Astrocyte (in vitro differentiated cells and primary cell): ENCODE data around the gene B3GNT5. TPM values are rescaled to one million over a fixed set of nuclear protein-coding genes. Genes with fewer than 3 reads are reported as not detected.
A peak's percentile ranks its signal among the peaks of the same experiment; 100 is the strongest.

Experiments
- DNase-seq: peaks from one replicate; pipeline ENCODE4 v3.0.0-alpha.2; 2010; ENCODE audit warnings: low read depth
- FAIRE-seq: peaks from 2 replicates; lab custom pipeline; 2011; peaks lifted over from hg19 to GRCh38; lab: Jason Lieb, UNC
- H2AFZ ChIP-seq: 2 replicates; pipeline ENCODE4 v1.6.0; 2012; ENCODE audit warnings: low read depth, low read length, inconsistent platforms
- H3K27ac ChIP-seq: 2 replicates; pipeline ENCODE4 v1.5.1; 2011; ENCODE audit warnings: low read depth, low read length, inconsistent platforms
- H3K27me3 ChIP-seq: 2 replicates; pipeline ENCODE4 v1.6.0; 2011; ENCODE audit warnings: low read length, inconsistent platforms; ENCODE audit not compliant: insufficient read depth
- H3K36me3 ChIP-seq: 2 replicates; pipeline ENCODE4 v1.5.1; 2011; ENCODE audit warnings: low read length, inconsistent platforms; ENCODE audit not compliant: insufficient read depth
- H3K4me1 ChIP-seq: 2 replicates; pipeline ENCODE4 v1.5.1; 2011; ENCODE audit warnings: low read length, inconsistent platforms; ENCODE audit not compliant: insufficient read depth
- H3K4me2 ChIP-seq: 2 replicates; pipeline ENCODE4 v1.6.0; 2012; ENCODE audit warnings: low read length, inconsistent platforms
- H3K4me3 ChIP-seq: 2 replicates; pipeline ENCODE4 v1.5.1; 2011; ENCODE audit warnings: low read depth, mild to moderate bottlenecking, low read length, inconsistent platforms; ENCODE audit not compliant: insufficient read depth
- H3K79me2 ChIP-seq: 2 replicates; pipeline ENCODE4 v1.6.0; 2012; ENCODE audit warnings: mild to moderate bottlenecking, low read length, inconsistent platforms; ENCODE audit not compliant: insufficient read depth
- H3K9ac ChIP-seq: 2 replicates; pipeline ENCODE4 v1.6.0; 2012; ENCODE audit warnings: mild to moderate bottlenecking, low read length, inconsistent platforms
- H3K9me3 ChIP-seq: 2 replicates; pipeline ENCODE4 v1.5.1; 2012; ENCODE audit warnings: low read depth, mild to moderate bottlenecking, low read length, inconsistent platforms; ENCODE audit not compliant: insufficient read depth
- H4K20me1 ChIP-seq: 2 replicates; pipeline ENCODE4 v1.6.0; 2012; ENCODE audit warnings: low read length, inconsistent platforms; ENCODE audit not compliant: insufficient read depth
- H3K27ac Mint-ChIP-seq: one replicate; pipeline ENCODE4 v1.8.0; 2021; ENCODE audit warnings: mild to moderate bottlenecking, mixed read lengths; ENCODE audit not compliant: unreplicated experiment
- H3K27me3 Mint-ChIP-seq: one replicate; pipeline ENCODE4 v1.8.0; 2021; ENCODE audit warnings: low read depth, mixed read lengths; ENCODE audit not compliant: unreplicated experiment
- H3K36me3 Mint-ChIP-seq: one replicate; pipeline ENCODE4 v1.8.0; 2021; ENCODE audit warnings: low read depth, mixed read lengths; ENCODE audit not compliant: unreplicated experiment
- H3K4me1 Mint-ChIP-seq: one replicate; pipeline ENCODE4 v1.8.0; 2021; ENCODE audit warnings: low read depth, mixed read lengths; ENCODE audit not compliant: unreplicated experiment
- H3K4me3 Mint-ChIP-seq: one replicate; pipeline ENCODE4 v1.8.0; 2021; ENCODE audit warnings: mild to moderate bottlenecking, moderate library complexity, mixed read lengths; ENCODE audit not compliant: unreplicated experiment
- H3K9me3 Mint-ChIP-seq: one replicate; pipeline ENCODE4 v1.8.0; 2021; ENCODE audit warnings: mild to moderate bottlenecking, mixed read lengths; ENCODE audit not compliant: unreplicated experiment
- CTCF ChIP-seq: IDR thresholded peaks from 2 replicates; pipeline ENCODE4 v1.5.1; 2011; ENCODE audit warnings: low read depth, mild to moderate bottlenecking, inconsistent platforms, low read length, moderate library complexity; ENCODE audit not compliant: insufficient read depth
- EZH2 ChIP-seq: IDR thresholded peaks from 2 replicates; pipeline ENCODE4 v1.6.1; 2012; ENCODE audit warnings: mild to moderate bottlenecking, low read length, inconsistent platforms; ENCODE audit not compliant: insufficient read depth
- total RNA-seq: library from RNA; stranded (reverse); gene quantifications from 2 replicates; pipeline ENCODE4 v1.2.1, GENCODE V29; 2021

The B3GNT5 gene
- total RNA-seq, 1 donor from 2014 or later, result 15.8 TPM

- no peak overlapping the region for H3K27ac ChIP-seq
- H3K27me3 ChIP-seq, result peaks cover 5% of the 10 kb centered on the region
- H3K27me3 Mint-ChIP-seq, result peaks cover 6% of the 10 kb centered on the region
- H2AFZ ChIP-seq, result no peak overlapping the region
- no peak overlapping the region for H3K4me3 Mint-ChIP-seq
- TF ChIP-seq CTCF (no peak), EZH2 (no peak)
- H3K36me3 Mint-ChIP-seq, result peaks cover 7% of the 10 kb centered on the region
- FAIRE-seq (no peak), DNase-seq (no peak)
- no peaks in the 10 kb centered on the region for H3K4me1 ChIP-seq
- H3K4me2 ChIP-seq, result no peak overlapping the region
- H3K9me3 Mint-ChIP-seq, result peaks cover 20% of the 10 kb centered on the region
- H3K79me2 ChIP-seq, result no peaks in the 10 kb centered on the region
- no peak overlapping the region for H3K4me3 ChIP-seq
- no peaks in the 10 kb centered on the region for H3K36me3 ChIP-seq
- H4K20me1 ChIP-seq, result no peaks in the 10 kb centered on the region
- H3K4me1 Mint-ChIP-seq, result peaks cover 11% of the 10 kb centered on the region
- no peak overlapping the region for H3K9ac ChIP-seq
- H3K9me3 ChIP-seq, result peaks cover 9% of the 10 kb centered on the region
- H3K27ac Mint-ChIP-seq, result no peak overlapping the region
Measured at GRCh38 chr3:183242431-183242830, 10.6 kb upstream of the B3GNT5 start.

DNA sequence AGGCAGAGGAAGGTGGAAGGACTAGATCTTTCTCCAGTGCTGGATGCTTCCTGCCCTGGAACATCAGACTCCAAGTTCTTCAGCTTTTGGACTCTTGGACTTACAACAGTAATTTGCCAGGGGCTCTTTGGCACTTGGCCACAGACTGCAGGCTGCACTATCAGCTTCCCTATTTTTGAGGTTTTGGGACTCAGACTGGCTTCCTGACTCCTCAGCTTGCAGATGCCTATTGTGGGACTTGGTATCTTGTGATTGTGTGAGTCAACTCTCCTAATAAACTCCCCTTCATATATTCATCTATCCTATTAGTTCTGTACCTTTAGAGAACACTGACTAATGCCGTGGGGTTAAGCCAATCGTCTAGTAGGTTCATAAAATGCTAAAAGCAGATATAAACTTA, 8.8 kb upstream of the B3GNT5 start:
- Mint-ChIP-seq H3K4me3 (no peak overlapping the region), H3K9me3 (peaks cover 20% of the 10 kb centered on the region), H3K4me1 (peaks cover 14% of the 10 kb centered on the region), H3K27ac (no peak overlapping the region), H3K27me3 (peaks cover 6% of the 10 kb centered on the region), H3K36me3 (peaks cover 7% of the 10 kb centered on the region)
- H2AFZ ChIP-seq, result no peak overlapping the region
- H3K9ac ChIP-seq, result no peak overlapping the region
- no peaks in the 10 kb centered on the region for H3K79me2 ChIP-seq
- H3K4me1 ChIP-seq, result no peaks in the 10 kb centered on the region
- no peak overlapping the region for H3K27ac ChIP-seq
- H3K4me2 ChIP-seq, result no peak overlapping the region
- H4K20me1 ChIP-seq, result no peaks in the 10 kb centered on the region
- H3K36me3 ChIP-seq, result no peaks in the 10 kb centered on the region
- FAIRE-seq, result no peak
- no peak overlapping the region for H3K4me3 ChIP-seq
- peak; percentile 23 for DNase-seq
- H3K9me3 ChIP-seq, result peaks cover 9% of the 10 kb centered on the region
- peaks cover 5% of the 10 kb centered on the region for H3K27me3 ChIP-seq
- TF ChIP-seq EZH2 (no peak), CTCF (no peak)

- no peaks in the 10 kb centered on the region for H3K36me3 ChIP-seq
- no peak overlapping the region for H3K4me3 Mint-ChIP-seq
- no peaks in the 10 kb centered on the region for H3K27me3 ChIP-seq
- DNase-seq, result no peak
- H4K20me1 ChIP-seq, result no peaks in the 10 kb centered on the region
- peaks cover under 1% of the 10 kb centered on the region for H3K27me3 Mint-ChIP-seq
- peaks cover 14% of the 10 kb centered on the region for H3K4me1 Mint-ChIP-seq
- peaks cover 7% of the 10 kb centered on the region for H3K36me3 Mint-ChIP-seq
- H3K9me3 Mint-ChIP-seq, result peaks cover 20% of the 10 kb centered on the region
- no peak overlapping the region for H3K4me3 ChIP-seq
- H3K9ac ChIP-seq, result no peak overlapping the region
- TF ChIP-seq CTCF (no peak), EZH2 (no peak)
- H3K27ac Mint-ChIP-seq, result no peak overlapping the region
- no peaks in the 10 kb centered on the region for H3K4me1 ChIP-seq
- peaks cover 9% of the 10 kb centered on the region for H3K9me3 ChIP-seq
- no peaks in the 10 kb centered on the region for H3K79me2 ChIP-seq
- no peak overlapping the region for H3K4me2 ChIP-seq
- FAIRE-seq, result no peak
- H3K27ac ChIP-seq, result no peak overlapping the region
- H2AFZ ChIP-seq, result no peak overlapping the region
Measured at GRCh38 chr3:183244981-183245476, 8.0 kb upstream of the B3GNT5 start.
